ENCODE data around the gene SOSTDC1.
"Not testable (repeated sequence)": the region's sequence is repeated elsewhere in the genome, so short reads cannot be mapped to it uniquely, and the experiment has no call there.

SOSTDC1 gene

GRCh38 chr7:16460789-16461493 is 4.6 kb downstream of the SOSTDC1 start:
- DNase-seq, result no peak

- not testable (repeated sequence) for DNase-seq
These were observed 9.2 kb downstream of the SOSTDC1 start for GRCh38 chr7:16456303-16456702.

GRCh38 chr7:16455591-16455990 is 9.9 kb downstream of the SOSTDC1 start:
- no peak for DNase-seq

- DNase-seq, result no peak
These were observed 15.2 kb downstream of the SOSTDC1 start for GRCh38 chr7:16450366-16450765.

GRCh38 chr7:16447876-16448275 is 17.7 kb downstream of the SOSTDC1 start:
- no peak for DNase-seq

GRCh38 chr7:16446508-16446907 is 19.0 kb downstream of the SOSTDC1 start:
- no peak for DNase-seq

GRCh38 chr7:16443871-16444270 is 21.7 kb downstream of the SOSTDC1 start:
- DNase-seq, result not testable (repeated sequence)

GRCh38 chr7:16438988-16439387 is 26.6 kb downstream of the SOSTDC1 start:
- no peak for DNase-seq

GRCh38 chr7:16436306-16436705 is 29.2 kb downstream of the SOSTDC1 start:
- DNase-seq, result no peak

- DNase-seq, result no peak
These were observed 31.9 kb downstream of the SOSTDC1 start for GRCh38 chr7:16433568-16434122.

- no peak for DNase-seq
These were observed 33.2 kb downstream of the SOSTDC1 start for GRCh38 chr7:16432425-16432731.

- DNase-seq, result no peak
These were observed 33.7 kb downstream of the SOSTDC1 start for GRCh38 chr7:16431646-16432424.

- DNase-seq, result no peak
These were observed 35.4 kb downstream of the SOSTDC1 start for GRCh38 chr7:16430133-16430532.

GRCh38 chr7:16428672-16429071 is 36.9 kb downstream of the SOSTDC1 start:
- DNase-seq, result no peak

GRCh38 chr7:16428182-16428581 is 37.4 kb downstream of the SOSTDC1 start:
- DNase-seq, result no peak

GRCh38 chr7:16423761-16424160 is 41.8 kb downstream of the SOSTDC1 start:
- no peak for DNase-seq

- no peak for DNase-seq
These were observed 42.6 kb downstream of the SOSTDC1 start for GRCh38 chr7:16422917-16423316.

- no peak for DNase-seq
These were observed 43.5 kb downstream of the SOSTDC1 start for GRCh38 chr7:16422103-16422435.

- DNase-seq, result peak; percentile 48
These were observed 44.0 kb downstream of the SOSTDC1 start, which contains the start of gene CRPPA for GRCh38 chr7:16421333-16422102. TSS of gene CRPPA (minus strand) at chr7:16421538. CDS start at chr7:16421322, 216 bp downstream.

GRCh38 chr7:16420649-16421332 is 44.7 kb downstream of the SOSTDC1 start:
- peak; percentile 80 for DNase-seq

- no peak for DNase-seq
These were observed 45.2 kb downstream of the SOSTDC1 start for GRCh38 chr7:16420329-16420648.

- no peak for DNase-seq
These were observed 45.7 kb downstream of the SOSTDC1 start for GRCh38 chr7:16419859-16420258.

GRCh38 chr7:16419126-16419525 is 46.4 kb downstream of the SOSTDC1 start:
- DNase-seq, result no peak
